NCI-H128 (cell line): Measurements from ENCODE around the gene RENBP.
"Not testable (repeated sequence)": the region's sequence is repeated elsewhere in the genome, so short reads cannot be mapped to it uniquely, and the experiment has no call there.

Experiments
- DNase-seq: peaks from one replicate; lab custom pipeline; 2025; ENCODE audit not compliant: unreplicated experiment; lab: John Stamatoyannopoulos, UW

RENBP gene

DNA sequence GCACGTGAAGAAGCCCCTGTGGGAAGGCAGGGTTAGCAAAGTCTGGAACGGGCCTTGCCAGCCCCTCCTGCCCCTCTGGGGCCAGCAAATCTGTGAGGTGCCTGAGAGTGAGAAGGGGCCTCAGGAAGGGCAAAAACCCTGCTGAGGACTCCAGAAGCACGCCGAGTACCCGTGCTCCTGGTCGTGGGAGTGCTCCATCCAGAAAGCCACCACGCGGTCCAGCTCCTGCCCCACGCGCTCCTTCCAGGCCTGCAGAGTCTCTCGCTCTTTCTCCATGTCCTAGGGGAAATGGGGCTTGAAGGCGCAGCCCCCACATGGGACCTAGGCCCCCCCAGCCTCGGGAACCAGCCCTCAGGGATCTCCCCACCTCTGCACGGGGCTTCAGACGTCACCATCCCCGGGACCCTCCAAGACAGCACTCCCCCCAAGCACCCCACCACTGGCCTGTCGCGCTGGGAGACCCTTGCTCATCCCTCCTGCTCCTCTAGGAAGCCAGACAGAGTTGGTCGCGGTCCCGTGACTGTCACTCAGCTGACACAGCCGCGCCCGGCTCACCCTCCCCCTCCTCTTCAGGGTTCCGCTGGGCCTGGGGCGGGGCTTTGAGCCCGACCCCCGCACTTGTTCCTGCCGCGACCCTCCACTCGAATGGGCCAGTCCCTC is at the start of gene RENBP:
TSS of gene RENBP (minus strand) at position 504 of the 660 bp plus-strand sequence. CDS start at position 471, 33 bp downstream.
- DNase-seq: no peak

DNA sequence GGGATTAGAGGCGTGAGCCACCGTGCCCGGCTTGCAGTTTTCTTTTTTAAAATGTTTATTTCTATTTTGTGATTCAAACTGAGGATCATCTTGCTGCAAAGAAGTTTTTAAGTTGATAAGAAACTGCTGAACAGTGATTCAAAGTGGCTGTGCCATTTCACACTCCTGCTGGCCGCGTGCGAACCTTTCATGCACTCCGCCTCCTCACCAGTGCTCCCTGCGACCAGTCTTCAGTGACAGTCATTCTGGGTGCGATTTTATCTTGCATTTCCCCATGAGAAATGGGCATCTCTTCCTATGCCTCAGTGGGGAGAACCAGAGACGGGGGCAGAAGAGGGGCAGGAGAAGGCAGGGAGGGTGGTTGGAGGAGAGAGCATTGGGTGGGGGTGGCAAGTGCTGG is 49.5 kb upstream of the RENBP start:
- no peak for DNase-seq

DNA sequence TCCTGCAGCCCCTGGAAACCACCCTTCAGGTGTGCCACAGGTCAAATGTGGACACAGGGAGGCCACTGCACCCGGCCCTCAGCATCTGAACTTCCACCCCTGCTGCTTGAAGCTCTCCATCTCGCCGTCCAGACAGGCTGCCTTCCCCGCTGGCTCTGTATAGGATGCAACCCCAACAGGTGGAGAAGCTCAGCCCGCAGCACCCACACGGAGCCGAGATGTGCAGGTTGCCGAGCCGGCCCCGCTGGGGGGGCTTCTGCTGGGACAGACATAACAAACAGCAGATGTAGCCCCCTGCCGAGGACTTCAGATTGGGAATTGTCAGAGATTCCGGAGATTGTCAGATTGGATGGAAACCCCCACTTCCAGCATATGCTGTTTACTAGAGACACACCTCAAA is 48.6 kb upstream of the RENBP start:
- DNase-seq: no peak

DNA sequence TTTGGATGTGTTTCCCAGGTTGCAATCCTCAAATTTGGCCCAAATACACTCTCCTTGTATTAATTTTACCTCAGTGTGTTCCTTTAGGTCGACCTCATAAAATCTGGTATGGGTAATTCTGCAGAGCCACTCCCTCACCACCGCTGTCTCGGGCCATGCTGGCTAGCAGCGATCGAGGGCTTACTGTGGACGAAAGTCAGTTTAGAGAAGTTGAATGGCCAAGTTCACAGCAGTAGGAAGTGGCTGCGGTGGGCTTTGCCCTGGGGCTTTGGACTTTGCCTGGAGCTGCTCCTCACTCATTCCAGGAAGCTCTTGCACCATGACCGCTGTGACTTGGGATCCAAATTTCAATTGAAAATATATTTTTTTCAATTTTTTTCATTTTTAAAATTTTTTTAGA is 47.7 kb upstream of the RENBP start:
- no peak for DNase-seq

DNA sequence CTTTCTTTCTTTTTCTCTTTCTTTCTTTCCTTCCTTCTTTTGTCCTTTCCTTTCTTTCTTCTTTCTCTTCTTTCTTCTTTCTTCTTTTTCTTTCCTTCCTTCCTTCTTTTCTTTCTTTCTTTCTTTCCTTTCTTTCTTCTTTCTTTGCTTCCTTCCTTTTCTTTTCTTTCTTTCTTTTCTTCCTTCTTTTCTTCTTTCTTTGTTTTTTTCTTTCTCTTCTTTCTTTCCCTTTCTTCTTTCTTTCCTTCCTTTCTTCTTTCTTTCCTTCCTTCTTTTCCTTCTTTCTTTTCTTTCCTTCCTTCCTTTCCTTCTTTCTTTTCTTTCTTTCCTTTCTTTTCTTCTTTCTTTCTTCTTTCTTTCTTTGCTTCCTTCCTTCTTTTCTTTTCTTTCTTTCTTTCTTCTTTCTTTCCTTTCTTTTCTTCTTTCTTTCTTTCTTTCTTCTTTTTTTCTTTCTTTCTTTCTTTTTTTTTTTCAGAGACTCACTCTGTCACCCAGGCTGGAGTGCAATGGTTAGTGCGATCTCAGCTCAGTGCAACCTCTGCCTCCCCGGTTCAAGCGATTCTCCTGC is 46.7 kb upstream of the RENBP start:
- DNase-seq: no peak

DNA sequence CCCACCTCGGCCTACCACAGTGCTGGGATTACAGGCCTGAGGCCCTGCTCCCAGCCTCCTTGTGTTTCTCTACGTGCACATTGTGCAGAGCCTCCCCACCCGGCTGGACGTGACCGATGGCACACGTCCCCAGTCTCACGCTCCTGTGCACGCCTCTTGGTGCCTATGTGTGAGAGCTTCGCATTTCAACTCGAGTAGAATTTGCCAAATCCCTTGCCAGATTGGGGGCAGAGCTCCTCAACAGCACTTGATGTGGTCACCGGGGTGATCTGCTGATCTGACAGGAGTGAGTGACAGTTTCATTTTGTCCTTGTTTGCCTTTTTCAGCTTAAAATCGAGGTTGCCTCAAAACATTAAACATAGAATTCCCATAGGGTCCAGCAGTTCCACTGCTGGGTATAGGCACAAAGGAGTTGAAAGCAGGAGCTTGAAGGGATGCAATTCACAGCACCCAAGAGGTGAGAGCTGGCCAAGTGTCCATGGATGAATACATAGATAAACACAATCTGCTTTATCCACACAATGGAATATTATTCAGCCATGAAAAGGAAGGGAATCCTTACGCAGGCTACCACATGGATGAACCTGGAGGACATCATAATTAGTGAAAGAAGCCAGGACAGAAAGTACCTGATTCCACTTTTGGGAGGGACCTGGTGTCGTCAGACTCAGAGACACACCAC is 45.7 kb upstream of the RENBP start:
- DNase-seq: no peak

DNA sequence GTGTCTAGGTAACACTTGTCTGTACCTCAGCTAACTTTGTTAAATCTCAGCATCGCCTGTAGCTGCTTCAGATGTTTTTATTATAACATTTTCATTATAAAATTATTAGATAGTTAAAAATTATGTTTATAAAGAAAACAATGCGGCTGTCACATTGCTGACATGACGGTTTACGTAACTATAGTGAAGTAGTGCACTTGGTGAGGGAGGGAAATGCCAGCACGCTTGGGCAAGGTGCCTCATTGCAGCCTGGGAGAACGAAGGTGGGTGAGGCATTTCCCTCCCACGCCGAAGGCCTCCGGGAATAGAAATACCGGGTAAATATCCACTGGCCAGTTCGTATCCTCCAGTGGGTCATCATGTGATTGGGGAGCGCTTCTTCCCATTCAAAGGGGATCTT is 44.0 kb upstream of the RENBP start:
- no peak for DNase-seq

DNA sequence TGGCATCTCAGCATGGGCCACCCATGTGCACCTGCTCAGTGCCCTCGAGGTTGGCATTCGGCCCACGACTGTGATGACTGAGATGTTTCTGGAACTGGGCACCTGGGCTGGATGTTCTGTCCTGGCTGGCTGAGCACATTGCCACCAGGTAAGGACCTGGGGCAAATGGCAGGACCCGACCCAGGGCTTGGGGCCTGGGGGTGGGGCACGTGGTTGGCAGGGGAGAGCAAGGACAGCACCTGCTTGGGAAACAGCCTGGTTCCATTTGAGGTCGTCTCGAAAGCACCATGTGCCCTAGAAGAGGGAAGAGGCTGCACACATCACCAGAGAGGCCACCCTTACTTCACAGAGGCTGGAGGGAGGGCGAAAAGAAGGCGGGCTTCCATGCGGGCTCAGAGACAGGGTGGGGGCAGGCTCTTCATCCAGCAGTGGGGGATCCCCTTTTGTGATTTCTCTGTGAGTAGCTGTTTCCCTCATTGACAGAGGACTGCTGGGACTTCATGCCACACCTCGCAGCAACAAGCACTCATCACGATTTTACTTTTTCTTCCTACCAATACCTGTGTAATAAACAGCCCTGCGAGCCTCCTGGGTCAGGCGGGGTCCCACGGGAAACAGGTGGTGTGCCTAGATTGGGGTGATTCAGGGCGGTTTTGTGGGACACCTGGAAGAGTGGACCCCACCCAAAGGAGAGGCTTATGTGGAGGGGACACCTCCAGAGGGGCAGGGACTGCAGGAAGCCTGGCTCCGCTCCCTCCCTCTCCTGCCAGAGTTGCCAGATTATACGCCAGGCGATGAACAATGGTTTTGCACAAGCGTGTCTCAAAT is 40.1 kb upstream of the RENBP start:
- no peak for DNase-seq

DNA sequence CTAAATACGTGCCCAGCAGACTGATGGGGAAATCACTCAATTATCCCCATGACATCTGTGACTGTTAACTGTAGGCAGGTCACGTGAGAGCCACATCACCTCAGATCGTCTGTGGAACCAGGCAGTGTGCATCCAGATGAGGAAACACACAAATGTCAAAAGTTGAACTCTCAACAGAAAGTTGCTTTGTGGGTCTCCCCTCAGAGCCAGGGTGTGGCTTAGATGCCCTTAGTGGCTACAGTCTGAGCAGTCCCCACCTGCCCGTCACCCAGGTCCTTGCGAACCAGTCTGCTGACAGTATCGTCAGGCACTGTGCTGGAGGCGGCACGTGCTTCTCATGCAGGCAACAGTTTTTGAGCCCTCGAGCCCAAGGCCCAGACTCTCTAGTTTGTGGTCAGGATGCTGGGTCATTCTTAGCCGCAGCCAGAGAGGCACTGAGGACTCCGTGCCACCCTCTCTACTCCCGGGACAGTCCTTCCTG is 38.9 kb upstream of the RENBP start:
- DNase-seq: no peak

DNA sequence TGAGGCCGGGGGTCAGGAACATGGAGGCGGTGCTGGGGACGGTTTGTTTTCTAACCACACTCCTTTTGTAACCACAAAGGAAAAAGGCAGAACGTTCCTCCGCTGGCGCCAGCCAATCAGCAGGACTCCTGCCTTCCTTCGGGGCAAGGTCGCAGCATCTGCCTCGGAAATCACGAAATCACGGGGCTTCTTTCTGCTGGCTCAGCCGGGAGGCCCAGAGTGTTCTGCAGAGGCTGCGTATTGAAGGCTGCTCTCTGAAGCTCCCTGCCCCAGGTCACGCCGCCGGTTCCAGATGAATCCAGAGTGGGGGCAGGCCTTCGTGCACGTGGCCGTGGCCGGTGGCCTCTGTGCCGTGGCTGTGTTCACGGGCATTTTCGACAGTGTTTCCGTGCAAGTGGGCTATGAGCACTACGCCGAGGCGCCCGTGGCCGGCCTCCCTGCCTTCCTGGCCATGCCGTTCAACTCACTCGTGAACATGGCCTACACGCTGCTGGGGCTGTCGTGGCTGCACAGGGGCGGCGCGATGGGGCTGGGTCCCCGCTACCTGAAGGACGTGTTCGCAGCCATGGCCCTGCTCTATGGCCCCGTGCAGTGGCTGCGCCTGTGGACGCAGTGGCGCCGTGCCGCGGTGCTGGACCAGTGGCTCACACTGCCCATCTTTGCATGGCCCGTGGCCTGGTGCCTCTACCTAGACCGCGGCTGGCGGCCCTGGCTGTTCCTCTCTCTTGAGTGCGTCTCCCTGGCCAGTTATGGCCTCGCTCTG is 37.5 kb upstream of the RENBP start:
- no peak for DNase-seq

DNA sequence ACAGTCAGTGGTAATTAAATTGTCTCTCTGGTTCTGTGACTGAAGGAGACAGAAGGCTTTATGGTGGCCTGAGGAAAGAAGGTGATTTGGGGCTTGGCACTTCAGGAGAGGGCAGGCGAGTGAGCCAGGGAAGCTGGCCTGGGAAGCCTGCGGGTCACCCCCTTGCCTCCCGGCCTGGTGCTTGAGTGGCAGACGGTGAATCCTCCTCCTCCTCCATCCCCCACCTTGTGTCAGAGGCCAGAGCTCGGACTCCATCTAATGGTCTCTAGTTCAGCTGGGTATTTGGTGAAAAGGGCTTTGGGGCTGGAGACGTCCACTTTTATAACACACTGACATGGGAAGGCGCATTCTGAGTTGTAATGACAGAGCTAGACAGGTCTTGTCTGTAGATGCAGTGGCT is 36.8 kb upstream of the RENBP start:
- DNase-seq: no peak

DNA sequence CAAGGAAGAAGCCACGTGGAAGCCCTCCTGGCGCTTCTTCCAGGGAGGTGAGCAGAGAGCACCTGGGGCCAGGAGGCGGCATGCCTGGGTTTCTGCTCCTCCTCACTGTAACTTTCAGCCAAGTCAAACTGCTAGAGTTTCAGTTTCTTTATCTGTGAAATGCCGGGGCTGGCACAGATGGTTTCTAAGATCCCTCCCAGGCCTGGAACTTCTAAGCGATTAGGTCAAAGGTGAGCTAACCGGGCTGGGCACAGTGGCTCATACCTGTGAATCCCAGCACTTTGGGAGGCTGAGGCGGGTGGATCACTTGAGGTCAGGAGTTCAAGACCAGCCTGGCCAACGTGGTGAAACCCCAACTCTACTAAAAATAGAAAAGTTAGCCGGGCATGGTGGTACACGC is 36.0 kb upstream of the RENBP start:
- not testable (repeated sequence) for DNase-seq

DNA sequence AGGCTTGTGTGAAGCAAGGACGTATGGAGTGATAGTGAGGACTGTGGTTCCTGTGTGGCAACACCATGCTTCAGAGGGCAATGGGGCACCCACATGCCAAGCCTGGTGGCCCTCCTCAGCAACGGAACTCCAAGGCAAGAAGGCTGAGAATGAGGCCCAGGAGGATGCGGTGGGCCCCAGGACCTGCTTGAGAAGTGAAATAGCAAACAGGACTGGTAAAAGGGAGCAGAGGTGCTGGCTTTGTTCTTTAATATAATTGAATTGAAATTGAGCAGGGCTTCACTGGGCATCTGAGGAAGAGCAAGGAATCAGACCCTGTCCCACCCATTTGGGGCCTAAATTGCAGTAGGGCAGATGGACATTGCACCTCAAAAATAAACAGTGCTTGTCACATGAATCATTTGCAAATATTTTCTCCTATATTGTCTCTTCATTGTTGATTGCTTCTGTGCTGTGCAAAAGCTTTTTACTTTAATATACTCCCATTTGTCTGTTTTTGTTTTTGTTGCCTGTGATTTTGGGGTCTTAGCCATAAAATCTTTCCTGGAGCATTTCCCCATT is 30.4 kb upstream of the RENBP start:
- no peak for DNase-seq

DNA sequence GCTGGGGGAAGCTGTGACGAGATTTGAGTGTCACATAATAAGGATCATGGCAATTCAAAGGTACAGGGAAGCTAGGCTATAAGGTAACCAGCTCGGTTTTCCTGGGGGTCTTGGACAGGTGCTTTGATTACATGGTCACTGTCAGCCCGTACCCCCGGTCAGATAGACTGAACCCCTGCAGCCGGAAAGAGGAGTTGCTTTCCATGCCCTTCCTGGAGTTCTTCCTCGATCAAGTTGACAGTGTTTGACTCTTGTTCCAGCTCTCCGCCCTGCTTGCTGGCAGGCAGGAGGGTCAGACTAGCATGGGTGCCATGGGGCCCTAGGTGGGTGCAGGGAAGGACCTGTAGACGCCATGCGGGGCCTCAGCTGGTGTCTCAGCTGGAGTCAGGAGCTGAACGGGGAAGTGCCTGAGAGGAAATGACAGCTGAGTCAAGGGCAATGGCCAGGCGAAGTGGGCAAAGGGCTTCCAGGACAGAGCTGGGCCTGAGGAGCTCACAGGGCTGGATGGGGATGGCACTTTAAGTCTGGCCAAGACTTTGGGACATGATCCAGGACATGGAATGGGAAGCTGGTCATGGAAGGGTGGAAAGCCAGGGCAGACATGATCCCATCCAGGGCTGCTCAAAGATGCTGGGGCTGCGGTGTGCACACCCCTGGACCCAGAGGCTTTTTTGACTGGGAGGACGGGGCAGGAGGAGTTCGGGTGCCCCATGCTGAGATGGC is 29.7 kb upstream of the RENBP start:
- DNase-seq: no peak

DNA sequence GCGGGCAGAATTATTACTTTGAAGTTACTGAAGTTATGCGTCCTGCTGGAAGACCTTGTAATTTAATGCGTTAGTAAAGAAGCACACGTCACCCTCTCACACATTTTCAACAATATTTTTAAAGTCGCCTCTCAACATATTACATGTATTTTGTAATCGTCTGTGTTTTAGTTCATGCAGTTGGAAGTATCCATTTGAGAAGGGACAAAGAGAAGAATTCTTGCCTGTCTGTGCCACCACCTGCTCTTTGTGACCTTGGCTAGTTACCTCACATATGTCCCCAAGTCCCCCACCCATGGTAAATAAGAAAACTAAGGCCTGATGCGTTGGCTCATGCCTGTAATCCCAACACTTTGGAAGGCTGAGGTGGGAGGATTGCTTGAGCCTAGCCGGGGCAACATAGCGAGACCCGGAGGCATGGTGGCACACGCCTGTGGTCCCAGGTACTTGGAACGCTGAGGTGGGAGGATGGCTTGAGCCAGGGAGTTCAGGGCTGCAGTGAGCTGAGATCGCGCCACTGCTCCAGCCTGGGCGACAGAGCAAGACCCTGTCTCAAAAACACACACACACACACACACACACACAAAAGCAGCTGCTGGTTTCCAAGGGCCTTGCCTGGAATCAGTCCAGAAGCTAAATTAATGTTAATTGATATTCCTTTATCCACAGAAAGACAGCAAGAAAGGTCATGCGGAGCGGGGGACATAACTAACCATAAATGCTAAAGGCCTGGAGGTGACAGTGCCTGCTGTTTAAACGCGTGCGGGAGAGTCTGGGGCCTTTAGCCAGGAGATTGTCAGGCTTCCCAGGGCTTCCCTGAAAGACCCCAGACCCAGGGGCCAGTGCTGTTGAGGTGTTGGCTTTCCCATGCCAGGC is 28.9 kb upstream of the RENBP start:
- DNase-seq: no peak

DNA sequence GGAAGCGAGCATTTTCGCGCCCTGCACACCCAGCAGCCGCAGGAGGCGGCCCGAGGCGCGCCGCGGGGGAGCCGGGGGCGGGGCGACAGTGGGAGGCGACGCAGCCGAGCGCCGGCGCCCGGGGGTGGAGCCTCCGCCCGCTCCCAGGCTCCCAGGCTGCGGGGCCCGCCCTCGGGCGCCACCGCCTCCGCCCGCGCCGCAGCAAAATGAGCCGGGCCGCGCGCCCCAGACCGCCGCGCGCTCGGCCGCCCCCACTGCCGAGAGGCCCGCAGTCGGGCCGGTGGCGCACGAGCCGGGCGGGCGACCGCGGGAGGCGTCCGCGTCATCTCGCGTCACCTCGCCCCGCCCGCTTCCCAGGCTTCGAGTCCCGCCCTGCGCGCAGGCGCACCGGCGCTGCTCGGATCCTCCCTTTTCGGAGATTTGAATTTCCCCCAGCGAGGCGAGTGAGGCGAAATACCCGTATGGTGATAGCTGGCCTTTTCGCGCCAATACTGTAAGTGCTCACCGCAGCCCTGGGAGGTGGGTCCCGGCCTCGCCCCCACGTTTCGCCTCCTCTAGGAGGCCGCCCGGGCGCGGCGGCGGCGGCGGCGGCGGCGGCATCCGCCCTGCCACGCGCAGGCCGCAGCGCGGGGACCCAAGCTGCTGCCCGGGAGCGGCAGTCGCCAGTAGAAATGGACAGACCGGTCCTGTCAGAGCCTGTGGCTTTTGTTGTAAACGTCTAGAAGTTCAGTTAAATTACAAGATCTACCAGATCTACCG is 28.1 kb upstream of the RENBP start, which contains the start of gene TMEM187:
TSS of gene TMEM187 (plus strand) at position 387 of the 759 bp plus-strand sequence. CDS start 9,309 bp downstream, outside the sequence.
- DNase-seq: peak; percentile 88

DNA sequence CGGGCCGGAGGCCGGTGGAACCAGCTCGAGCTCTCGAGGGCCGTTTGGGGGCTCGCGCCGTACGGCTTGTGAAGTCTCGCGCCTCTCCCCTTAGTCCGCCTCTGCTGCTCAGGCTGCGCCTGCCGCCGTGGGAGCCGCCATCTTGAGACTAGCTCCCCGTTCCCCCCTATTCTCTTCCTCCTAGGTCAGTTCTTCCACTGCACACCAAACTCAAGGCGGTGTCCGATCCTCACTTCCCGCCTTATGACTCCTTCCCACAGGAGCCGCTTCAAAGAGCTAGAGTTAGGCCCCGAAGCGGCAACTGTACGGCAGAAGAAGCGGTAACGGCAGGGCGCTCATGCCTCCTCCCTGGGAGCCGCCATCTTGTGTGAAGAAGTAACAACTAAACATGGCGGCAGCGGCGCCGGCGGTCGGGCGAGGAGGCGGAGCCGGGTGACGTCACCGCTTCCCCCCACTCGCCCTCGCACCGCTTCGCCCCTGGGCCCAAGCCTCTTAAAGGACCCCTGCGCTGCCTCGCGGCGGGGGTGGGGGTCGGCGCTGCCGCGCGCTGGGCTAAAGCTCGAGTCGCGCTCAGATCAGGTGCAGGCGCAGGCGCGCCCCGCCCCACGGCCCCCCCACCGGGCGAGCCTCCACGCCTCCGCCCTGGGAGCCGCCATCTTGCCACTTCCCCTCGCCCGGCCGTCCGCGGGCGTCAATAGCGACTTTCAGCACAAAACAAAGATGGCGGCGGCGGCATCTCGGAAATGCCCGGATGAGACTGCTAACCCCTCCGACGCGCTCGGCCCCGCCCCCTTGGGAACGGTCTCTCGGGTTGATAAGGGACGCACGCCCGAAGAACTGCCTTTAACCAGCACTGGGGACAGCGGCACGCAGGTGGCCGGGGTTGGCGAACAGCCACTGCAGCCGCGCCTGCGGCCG is 27.3 kb upstream of the RENBP start, which contains the start of gene HCFC1:
TSS of gene HCFC1 (minus strand) at position 369 of the 918 bp plus-strand sequence. CDS start 978 bp downstream, outside the sequence.
- peak; percentile 82 for DNase-seq
